ENCODE results near the gene EDDM3A.

The EDDM3A gene

DNA sequence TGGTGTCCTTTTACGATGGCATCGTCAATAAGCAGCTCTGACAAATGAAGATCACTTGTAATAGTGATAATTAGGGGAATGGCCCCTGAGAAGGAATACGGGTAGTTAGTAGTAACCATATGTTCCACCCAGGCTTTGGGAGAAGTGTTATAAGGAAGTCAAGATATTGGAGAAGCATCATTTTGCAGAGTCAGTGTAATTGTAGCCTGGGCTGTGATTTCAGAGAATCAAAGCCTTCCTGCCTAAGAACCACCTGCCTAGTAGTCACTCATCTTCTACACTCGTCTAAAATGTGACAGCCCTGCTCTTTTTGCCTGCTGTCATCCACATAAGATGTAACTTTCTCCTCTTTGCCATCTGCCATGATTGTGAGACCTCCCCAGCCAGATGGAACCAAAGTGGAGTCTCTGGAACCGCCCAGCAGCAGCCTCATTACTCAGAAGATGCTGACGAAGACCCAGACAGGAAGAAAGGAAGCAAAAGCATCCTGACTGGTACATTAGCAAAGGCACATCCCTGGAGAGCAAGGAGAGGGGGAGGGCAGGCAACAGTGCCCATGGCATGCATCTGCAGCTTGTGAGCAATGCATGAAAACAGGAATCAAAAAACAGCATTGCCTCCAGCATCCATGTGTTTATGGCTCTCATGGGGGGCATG lies 12.6 kb upstream of the EDDM3A start:
- no peak for TF ChIP-seq ZNF776 (tag by site-specific recombination; IDR thresholded peaks at IDR 0.05; ENCODE audit: borderline replicate concordance)
- no peak for TF ChIP-seq ZNF114 (tag by site-specific recombination; IDR thresholded peaks at IDR 0.05)
- TF ChIP-seq ZSCAN30 (tag by site-specific recombination; IDR thresholded peaks at IDR 0.05), result no peak
- TF ChIP-seq, protein P1, sequence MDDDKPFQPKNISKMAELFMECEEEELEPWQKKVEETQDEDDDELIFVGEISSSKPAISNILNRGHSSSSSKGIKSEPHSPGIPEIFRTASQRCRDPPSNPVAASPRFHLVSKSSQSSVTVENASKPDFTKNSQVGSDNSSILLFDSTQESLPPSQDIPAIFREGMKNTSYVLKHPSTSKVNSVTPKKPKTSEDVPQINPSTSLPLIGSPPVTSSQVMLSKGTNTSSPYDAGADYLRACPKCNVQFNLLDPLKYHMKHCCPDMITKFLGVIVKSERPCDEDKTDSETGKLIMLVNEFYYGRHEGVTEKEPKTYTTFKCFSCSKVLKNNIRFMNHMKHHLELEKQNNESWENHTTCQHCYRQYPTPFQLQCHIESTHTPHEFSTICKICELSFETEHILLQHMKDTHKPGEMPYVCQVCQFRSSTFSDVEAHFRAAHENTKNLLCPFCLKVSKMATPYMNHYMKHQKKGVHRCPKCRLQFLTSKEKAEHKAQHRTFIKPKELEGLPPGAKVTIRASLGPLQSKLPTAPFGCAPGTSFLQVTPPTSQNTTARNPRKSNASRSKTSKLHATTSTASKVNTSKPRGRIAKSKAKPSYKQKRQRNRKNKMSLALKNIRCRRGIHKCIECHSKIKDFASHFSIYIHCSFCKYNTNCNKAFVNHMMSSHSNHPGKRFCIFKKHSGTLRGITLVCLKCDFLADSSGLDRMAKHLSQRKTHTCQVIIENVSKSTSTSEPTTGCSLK (tag by site-specific recombination; IDR thresholded peaks at IDR 0.05), result no peak
- TF ChIP-seq MEIS1 (CRISPR knock-in tag; IDR thresholded peaks at IDR 0.05; ENCODE audit: borderline replicate concordance), result no peak
- TF ChIP-seq ZNF707 (tag by site-specific recombination; IDR thresholded peaks at IDR 0.05), result no peak
- TF ChIP-seq GFI1B (tag by site-specific recombination; IDR thresholded peaks at IDR 0.05), result no peak
- no peak for TF ChIP-seq KLF10 (tag by site-specific recombination; IDR thresholded peaks at IDR 0.05)
- no peak for TF ChIP-seq ZNF626 (tag by site-specific recombination; IDR thresholded peaks at IDR 0.05)
- no peak for TF ChIP-seq ZNF621 (tag by site-specific recombination; IDR thresholded peaks at IDR 0.05)
- no peak for TF ChIP-seq ZNF837 (tag by site-specific recombination; IDR thresholded peaks at IDR 0.05)
- TF ChIP-seq ZNF16 (tag by site-specific recombination; IDR thresholded peaks at IDR 0.05; ENCODE audit: low read depth), result no peak
- TF ChIP-seq SP3 (tag by site-specific recombination; IDR thresholded peaks at IDR 0.05), result no peak
- TF ChIP-seq YY2 (tag by site-specific recombination; IDR thresholded peaks at IDR 0.05), result no peak
- no peak for TF ChIP-seq ZNF155 (tag by site-specific recombination; IDR thresholded peaks at IDR 0.05)
- TF ChIP-seq ZNF157 (tag by site-specific recombination; IDR thresholded peaks at IDR 0.05), result no peak
- TF ChIP-seq, protein P2, sequence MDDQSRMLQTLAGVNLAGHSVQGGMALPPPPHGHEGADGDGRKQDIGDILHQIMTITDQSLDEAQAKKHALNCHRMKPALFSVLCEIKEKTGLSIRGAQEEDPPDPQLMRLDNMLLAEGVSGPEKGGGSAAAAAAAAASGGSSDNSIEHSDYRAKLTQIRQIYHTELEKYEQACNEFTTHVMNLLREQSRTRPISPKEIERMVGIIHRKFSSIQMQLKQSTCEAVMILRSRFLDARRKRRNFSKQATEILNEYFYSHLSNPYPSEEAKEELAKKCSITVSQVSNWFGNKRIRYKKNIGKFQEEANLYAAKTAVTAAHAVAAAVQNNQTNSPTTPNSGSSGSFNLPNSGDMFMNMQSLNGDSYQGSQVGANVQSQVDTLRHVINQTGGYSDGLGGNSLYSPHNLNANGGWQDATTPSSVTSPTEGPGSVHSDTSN (CRISPR knock-in tag; IDR thresholded peaks at IDR 0.05), result no peak
- Histone ChIP-seq H3K27ac (ENCODE audit: extremely low read depth, low read depth, low read length) (no peak overlapping the region), H3K9me3 (ENCODE audit: control insufficient read depth, insufficient read depth, low read depth, low read length) (no peaks in the 10 kb centered on the region), H3K36me3 (ENCODE audit: control insufficient read depth in 2 of 2, insufficient read depth in 1 of 2, low read length in 2 of 2) (no peaks in the 10 kb centered on the region), H3K4me3 (ENCODE audit: low read depth, low read length) (no peak overlapping the region), H3K4me1 (ENCODE audit: control insufficient read depth, insufficient read depth, low read length) (no peaks in the 10 kb centered on the region)
- CTCF ChIA-PET, result interaction anchor here (0.6 to 0.7 kb wide), 2 partner anchors 24 to 124 kb away, joined by 3 to 4 read pairs; no protein-coding TSS in a partner anchor
- POLR2A ChIA-PET, result no interaction called here

DNA sequence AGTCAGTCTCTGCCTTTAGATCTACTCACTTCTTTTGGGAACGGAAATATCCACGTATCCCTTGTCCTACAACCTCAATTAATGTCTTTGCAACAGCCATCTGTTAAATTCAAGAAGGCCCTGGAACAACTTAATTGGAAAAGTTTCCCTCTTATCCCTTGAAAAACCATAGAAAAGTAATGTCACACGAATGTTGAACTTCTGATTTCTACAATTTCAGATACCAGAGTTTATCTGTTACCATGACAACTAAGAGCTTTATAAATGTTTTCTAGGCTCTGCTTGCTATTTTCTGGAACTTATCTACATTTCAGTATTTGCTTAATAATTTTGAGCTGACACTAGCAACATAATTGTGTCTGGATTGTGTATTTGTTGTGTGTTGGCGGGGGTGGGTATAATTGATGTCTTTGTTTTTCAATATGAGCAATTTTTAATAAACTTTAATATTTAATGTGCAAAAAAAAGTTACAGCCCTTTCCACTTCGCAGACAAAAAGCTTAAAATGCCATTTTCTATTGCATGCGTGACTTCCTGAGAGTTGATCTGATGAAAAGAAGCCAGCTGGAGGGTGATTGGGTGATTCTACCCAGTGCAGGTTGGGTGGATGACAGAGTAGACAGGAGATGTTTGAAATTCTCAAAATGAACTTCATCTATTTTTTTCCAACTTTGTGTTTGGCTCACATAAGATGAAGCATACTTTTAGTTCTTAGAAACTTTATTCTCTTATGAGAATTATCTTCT lies 11.8 kb upstream of the EDDM3A start:
- Histone ChIP-seq H3K4me3 (ENCODE audit: low read depth, low read length) (no peak overlapping the region), H3K4me1 (ENCODE audit: control insufficient read depth, insufficient read depth, low read length) (no peaks in the 10 kb centered on the region), H3K36me3 (ENCODE audit: control insufficient read depth in 2 of 2, insufficient read depth in 1 of 2, low read length in 2 of 2) (no peaks in the 10 kb centered on the region), H3K9me3 (ENCODE audit: control insufficient read depth, insufficient read depth, low read depth, low read length) (no peaks in the 10 kb centered on the region), H3K27ac (ENCODE audit: extremely low read depth, low read depth, low read length) (no peak overlapping the region)
- CTCF ChIA-PET, result interaction anchor here (0.7 to 1.0 kb wide), 2 partner anchors 122 to 125 kb away, joined by 3 to 6 read pairs; no protein-coding TSS in a partner anchor
- POLR2A ChIA-PET, result no interaction called here
- TF ChIP-seq ZNF239 (tag by site-specific recombination; IDR thresholded peaks at IDR 0.05) (no peak), YY1 (tag by site-specific recombination; IDR thresholded peaks at IDR 0.05) (no peak), HOXA7 (CRISPR knock-in tag; IDR thresholded peaks at IDR 0.05; ENCODE audit: borderline replicate concordance) (no peak), ZBTB48 (tag by site-specific recombination; IDR thresholded peaks at IDR 0.05) (no peak), KLF16 (tag by site-specific recombination; IDR thresholded peaks at IDR 0.05) (no peak), ZNF555 (tag by site-specific recombination; conservative IDR thresholded peaks at IDR 0.05) (no peak), ZNF169 (tag by site-specific recombination; IDR thresholded peaks at IDR 0.05) (no peak), ZFP41 (tag by site-specific recombination; IDR thresholded peaks at IDR 0.05; ENCODE audit: borderline replicate concordance) (no peak), ZNF560 (tag by site-specific recombination; IDR thresholded peaks at IDR 0.05; ENCODE audit: borderline replicate concordance) (no peak), ZNF404 (tag by site-specific recombination; IDR thresholded peaks at IDR 0.05) (no peak)
- TF ChIP-seq, protein P3, sequence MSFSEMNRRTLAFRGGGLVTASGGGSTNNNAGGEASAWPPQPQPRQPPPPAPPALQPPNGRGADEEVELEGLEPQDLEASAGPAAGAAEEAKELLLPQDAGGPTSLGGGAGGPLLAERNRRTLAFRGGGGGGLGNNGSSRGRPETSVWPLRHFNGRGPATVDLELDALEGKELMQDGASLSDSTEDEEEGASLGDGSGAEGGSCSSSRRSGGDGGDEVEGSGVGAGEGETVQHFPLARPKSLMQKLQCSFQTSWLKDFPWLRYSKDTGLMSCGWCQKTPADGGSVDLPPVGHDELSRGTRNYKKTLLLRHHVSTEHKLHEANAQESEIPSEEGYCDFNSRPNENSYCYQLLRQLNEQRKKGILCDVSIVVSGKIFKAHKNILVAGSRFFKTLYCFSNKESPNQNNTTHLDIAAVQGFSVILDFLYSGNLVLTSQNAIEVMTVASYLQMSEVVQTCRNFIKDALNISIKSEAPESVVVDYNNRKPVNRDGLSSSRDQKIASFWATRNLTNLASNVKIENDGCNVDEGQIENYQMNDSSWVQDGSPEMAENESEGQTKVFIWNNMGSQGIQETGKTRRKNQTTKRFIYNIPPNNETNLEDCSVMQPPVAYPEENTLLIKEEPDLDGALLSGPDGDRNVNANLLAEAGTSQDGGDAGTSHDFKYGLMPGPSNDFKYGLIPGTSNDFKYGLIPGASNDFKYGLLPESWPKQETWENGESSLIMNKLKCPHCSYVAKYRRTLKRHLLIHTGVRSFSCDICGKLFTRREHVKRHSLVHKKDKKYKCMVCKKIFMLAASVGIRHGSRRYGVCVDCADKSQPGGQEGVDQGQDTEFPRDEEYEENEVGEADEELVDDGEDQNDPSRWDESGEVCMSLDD (tag by site-specific recombination; IDR thresholded peaks at IDR 0.05), result no peak
- TF ChIP-seq, protein P4, sequence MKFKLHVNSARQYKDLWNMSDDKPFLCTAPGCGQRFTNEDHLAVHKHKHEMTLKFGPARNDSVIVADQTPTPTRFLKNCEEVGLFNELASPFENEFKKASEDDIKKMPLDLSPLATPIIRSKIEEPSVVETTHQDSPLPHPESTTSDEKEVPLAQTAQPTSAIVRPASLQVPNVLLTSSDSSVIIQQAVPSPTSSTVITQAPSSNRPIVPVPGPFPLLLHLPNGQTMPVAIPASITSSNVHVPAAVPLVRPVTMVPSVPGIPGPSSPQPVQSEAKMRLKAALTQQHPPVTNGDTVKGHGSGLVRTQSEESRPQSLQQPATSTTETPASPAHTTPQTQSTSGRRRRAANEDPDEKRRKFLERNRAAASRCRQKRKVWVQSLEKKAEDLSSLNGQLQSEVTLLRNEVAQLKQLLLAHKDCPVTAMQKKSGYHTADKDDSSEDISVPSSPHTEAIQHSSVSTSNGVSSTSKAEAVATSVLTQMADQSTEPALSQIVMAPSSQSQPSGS (tag by site-specific recombination; IDR thresholded peaks at IDR 0.05; ENCODE audit: low read depth), result no peak

Measured in HEK293 (cell line).